PC-9 (cell line): ENCODE measurements around the gene EXOG. TPM values are rescaled to one million over a fixed set of nuclear protein-coding genes. Genes with fewer than 3 reads are reported as not detected.

Experiments used
- Bru-seq: library from RNA; stranded (reverse); fragments of 400-500 nt; gene quantifications from one replicate; lab custom pipeline; 2021; lab: Mats Ljungman, UMichigan
- BruChase-seq, 2 experiments: library from RNA; stranded (reverse); fragments of 400-500 nt; gene quantifications; one replicate each; lab custom pipeline; 2021; lab: Mats Ljungman, UMichigan
- BruUV-seq: library from RNA; stranded (reverse); fragments of 400-500 nt; replicated peaks from 2 replicates; lab custom pipeline; 2021; lab: Mats Ljungman, UMichigan
- CTCF ChIA-PET: fragments of 300-600 bp; sonication (Branson Sonifier 250); formaldehyde crosslinking; loops from one replicate; lab custom pipeline; 2022; ENCODE audit warnings: antibody characterized with exemption; lab: Charles Lee
- POLR2A ChIA-PET: fragments of 300-600 bp; sonication (Branson Sonifier 250); formaldehyde crosslinking; loops from one replicate; lab custom pipeline; 2022; ENCODE audit warnings: antibody characterized with exemption; ENCODE audit not compliant: unreplicated experiment; lab: Charles Lee
- DNase-seq, 2 experiments: peaks; one replicate each; pipeline versions ENCODE4 v3.0.0 to v3.0.0-alpha.2; 2015 to 2022; ENCODE audit warnings: mixed read lengths in 1 of 2
- H2AFZ ChIP-seq: fragments of 200-600 bp; sonication (generic); 2 replicates; pipeline ENCODE4 v1.8.1; 2017; ENCODE audit warnings: antibody characterized with exemption
- H3F3A ChIP-seq: fragments of 200-600 bp; sonication (generic); 2 replicates; pipeline ENCODE4 v1.8.1; 2017; ENCODE audit warnings: antibody characterized with exemption, mild to moderate bottlenecking, low read depth; ENCODE audit not compliant: insufficient read depth
- H3K27ac ChIP-seq: fragments of 200-600 bp; sonication (generic); 2 replicates; pipeline ENCODE4 v1.6.1; 2016; ENCODE audit warnings: mixed run types
- H3K27me3 ChIP-seq: fragments of 200-600 bp; sonication (generic); 2 replicates; pipeline ENCODE4 v1.6.1; 2016; ENCODE audit warnings: low read depth, mixed run types; ENCODE audit not compliant: insufficient read depth
- H3K36me3 ChIP-seq: fragments of 200-600 bp; sonication (generic); 2 replicates; pipeline ENCODE4 v1.6.1; 2016; ENCODE audit warnings: low read depth, mixed run types
- H3K4me1 ChIP-seq: fragments of 200-600 bp; sonication (generic); replicated peaks from 2 replicates; pipeline ENCODE4 v1.6.1; 2016; ENCODE audit warnings: mixed run types; ENCODE audit not compliant: insufficient read depth
- H3K4me2 ChIP-seq: fragments of 200-600 bp; sonication (generic); 2 replicates; pipeline ENCODE4 v1.6.1; 2017; ENCODE audit warnings: mixed run types
- H3K4me3 ChIP-seq: fragments of 200-600 bp; sonication (generic); 2 replicates; pipeline ENCODE4 v1.6.1; 2016; ENCODE audit warnings: mixed run types
- H3K79me2 ChIP-seq: fragments of 200-600 bp; sonication (generic); 2 replicates; pipeline ENCODE4 v1.6.1; 2017; ENCODE audit warnings: low read depth, mixed run types
- H3K9me2 ChIP-seq: fragments of 200-600 bp; sonication (generic); 2 replicates; pipeline ENCODE4 v1.8.1; 2017; ENCODE audit warnings: mild to moderate bottlenecking; ENCODE audit not compliant: insufficient read depth
- H3K9me3 ChIP-seq: fragments of 200-600 bp; sonication (generic); 2 replicates; pipeline ENCODE4 v1.8.1; 2016; ENCODE audit warnings: low read depth; ENCODE audit not compliant: insufficient read depth
- H4K20me1 ChIP-seq: fragments of 200-600 bp; sonication (generic); 2 replicates; pipeline ENCODE4 v1.8.1; 2017; ENCODE audit not compliant: insufficient read depth
- CTCF ChIP-seq: fragments of 200-600 bp; sonication (generic); conservative IDR thresholded peaks from 2 replicates; pipeline ENCODE4 v1.6.1; 2017; ENCODE audit warnings: mixed run types, antibody characterized with exemption, mild to moderate bottlenecking, moderate library complexity
- EZH2 ChIP-seq: fragments of 200-600 bp; sonication (generic); IDR thresholded peaks from 2 replicates; pipeline ENCODE4 v1.8.0; 2017; ENCODE audit warnings: antibody characterized with exemption, low read depth
- intact Hi-C: fragments of 100-400 bp; cut with micrococcal nuclease; formaldehyde crosslinking; loops from one replicate; pipeline ENCODE4 v1.10.0; 2022; ENCODE audit not compliant: unreplicated experiment
- long read RNA-seq: library from polyadenylated mRNA; stranded (forward); transcript quantifications from one replicate; pipeline ENCODE4 v2.0.0, GENCODE V29; 2022
- total RNA-seq: library from RNA; stranded (reverse); gene quantifications from 2 replicates; pipeline ENCODE4 v1.2.3, GENCODE V29; 2021

Gene EXOG, protein sequence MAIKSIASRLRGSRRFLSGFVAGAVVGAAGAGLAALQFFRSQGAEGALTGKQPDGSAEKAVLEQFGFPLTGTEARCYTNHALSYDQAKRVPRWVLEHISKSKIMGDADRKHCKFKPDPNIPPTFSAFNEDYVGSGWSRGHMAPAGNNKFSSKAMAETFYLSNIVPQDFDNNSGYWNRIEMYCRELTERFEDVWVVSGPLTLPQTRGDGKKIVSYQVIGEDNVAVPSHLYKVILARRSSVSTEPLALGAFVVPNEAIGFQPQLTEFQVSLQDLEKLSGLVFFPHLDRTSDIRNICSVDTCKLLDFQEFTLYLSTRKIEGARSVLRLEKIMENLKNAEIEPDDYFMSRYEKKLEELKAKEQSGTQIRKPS
- total RNA-seq = 7.5 and 9.3 TPM in 2 replicates
- Bru-seq, nascent RNA = percentile 62 among the genes with signal in this experiment
- BruChase-seq, experiment 1, labeled RNA remaining after a 2-hour chase = percentile 60 among the genes with signal in this experiment
- BruChase-seq, experiment 2, labeled RNA remaining after a 6-hour chase = percentile 48 among the genes with signal in this experiment
- long read RNA-seq, partial matches to known transcripts = 0 of 4 reads
- long read RNA-seq, other reads (novel, unspliced or antisense) = 3 of 4 reads

GRCh38 chr3:38496131-38496910 is at the start of gene EXOG:
Gene EXOG, plus strand, starts transcription at chr3:38496340. Its CDS starts 28 bp downstream, at chr3:38496368.
- Histone ChIP-seq H4K20me1 (no peaks in the 10 kb centered on the region), H3K4me1 (0 out of 2 replicates have a peak, but pooled peaks cover 4% of the 10 kb centered on the region), H3K79me2 (peaks cover 5% of the 10 kb centered on the region; the same call in 1 of the 2 replicates), H3F3A (no peaks in the 10 kb centered on the region), H3K4me3 (peak within 1 kb of the TSS; percentile 88), H3K27ac (no peak within 1 kb of the TSS), H3K27me3 (no peaks in the 10 kb centered on the region), H3K9me3 (no peaks in the 10 kb centered on the region), H2AFZ (peak within 1 kb of the TSS; percentile 100), H3K4me2 (peak within 1 kb of the TSS; percentile 88), H3K36me3 (no peaks in the 10 kb centered on the region), H3K9me2 (no peaks in the 10 kb centered on the region)
- POLR2A ChIA-PET = interaction anchor here (0.6 kb wide), 1 partner anchor 333 kb away, joined by 9 read pairs; no protein-coding TSS in a partner anchor
- CTCF ChIA-PET = interaction anchor here (0.6 to 1.2 kb wide), 6 partner anchors 26 to 801 kb away, joined by 3 to 12 read pairs (median 6); no protein-coding TSS in a partner anchor
- BruUV-seq = TSS peak; percentile 45
- TF ChIP-seq EZH2 (no peak), CTCF (peak; percentile 85)
- intact Hi-C loops = loop anchor here (1.0 to 2.0 kb wide), 3 partner anchors 158 to 792 kb away; no protein-coding TSS in a partner anchor
- DNase-seq = peak; percentile 71 to 88

DNA sequence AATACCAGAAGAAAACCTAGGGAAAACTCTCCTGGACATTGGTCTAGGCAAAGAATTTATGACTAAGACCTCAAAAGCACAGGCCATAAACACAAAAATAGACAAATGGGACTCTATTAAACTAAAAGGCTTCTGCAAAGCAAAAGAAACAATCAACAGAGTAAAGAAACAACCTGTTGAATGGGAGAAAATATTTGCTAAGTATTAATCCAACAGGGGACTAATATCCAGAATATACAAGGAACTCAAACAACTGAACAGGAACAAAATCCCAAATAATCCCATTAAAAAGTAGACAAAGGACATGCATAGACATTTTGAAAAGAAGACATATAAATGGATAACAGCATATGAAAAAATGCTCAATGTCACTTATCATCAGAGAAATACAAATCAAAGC is 49.3 kb upstream of the EXOG start:
- Histone ChIP-seq H3K4me2 (no peak overlapping the region), H3K4me1 (no peaks in the 10 kb centered on the region), H3K9me3 (no peaks in the 10 kb centered on the region), H3K27me3 (no peaks in the 10 kb centered on the region), H4K20me1 (no peaks in the 10 kb centered on the region), H3K79me2 (no peaks in the 10 kb centered on the region), H2AFZ (no peak overlapping the region), H3F3A (no peaks in the 10 kb centered on the region), H3K9me2 (no peaks in the 10 kb centered on the region), H3K27ac (no peak overlapping the region), H3K36me3 (no peaks in the 10 kb centered on the region), H3K4me3 (no peak overlapping the region)
- no peak for DNase-seq
- intact Hi-C loops = no loop called here
- no TSS peak for BruUV-seq
- ChIA-PET CTCF (no interaction called here), POLR2A (no interaction called here)
- TF ChIP-seq EZH2 (no peak), CTCF (no peak)

DNA sequence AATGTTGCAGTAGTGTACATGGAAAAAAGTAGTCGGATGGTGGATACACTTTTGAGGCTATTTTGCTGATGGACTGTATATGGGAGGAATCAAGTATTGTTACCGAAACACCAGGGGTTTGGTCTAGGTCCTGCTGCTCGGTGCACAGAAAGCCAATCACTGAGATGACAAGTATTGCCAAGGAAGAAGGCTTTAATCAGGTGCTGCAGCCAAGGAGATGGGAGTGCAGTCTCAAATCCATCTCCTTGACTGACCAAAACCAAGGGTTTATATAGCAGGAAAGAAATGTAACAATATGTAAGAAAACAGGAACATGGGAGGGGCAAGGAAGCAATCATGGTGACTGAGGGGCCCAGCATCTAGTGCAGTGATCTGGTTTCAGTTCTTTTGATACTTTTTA is 45.3 kb upstream of the EXOG start:
- Histone ChIP-seq H4K20me1 (0 out of 2 replicates have a peak, but pooled peaks cover 2% of the 10 kb centered on the region), H3K9me2 (no peaks in the 10 kb centered on the region), H3K4me2 (no peak overlapping the region), H3F3A (no peaks in the 10 kb centered on the region; the same call in 1 of the 2 replicates), H3K4me3 (no peak overlapping the region), H3K4me1 (peaks cover 7% of the 10 kb centered on the region), H3K27me3 (no peaks in the 10 kb centered on the region), H3K36me3 (no peaks in the 10 kb centered on the region), H3K27ac (no peak overlapping the region), H3K9me3 (no peaks in the 10 kb centered on the region), H3K79me2 (0 out of 2 replicates have a peak, but pooled peaks cover 2% of the 10 kb centered on the region), H2AFZ (no peak overlapping the region)
- CTCF ChIA-PET = no interaction called here
- no peak for DNase-seq
- intact Hi-C loops = loop anchor here (10.0 kb wide), 2 partner anchors 106 to 316 kb away; partner anchors contain the start of genes ACAA1, MYD88 and XYLB
- TF ChIP-seq CTCF (no peak), EZH2 (no peak)
- POLR2A ChIA-PET = no interaction called here
- no TSS peak for BruUV-seq
